Mesenchymal stem cell (in vitro differentiated cells and primary cell): ENCODE results near the gene VSTM1.
A peak's percentile ranks its signal among the peaks of the same experiment; 100 is the strongest.

Experiments
- DNase-seq: peaks from one replicate; pipeline ENCODE4 v3.0.0-alpha.2; 2013
- H2AFZ ChIP-seq: one replicate; pipeline ENCODE4 v1.6.1; 2013; ENCODE audit warnings: low read depth, mild to moderate bottlenecking, control low read depth, inconsistent platforms, low read length, moderate library complexity
- H2AK5ac ChIP-seq: 2 replicates; pipeline ENCODE4 v1.6.1; 2013; ENCODE audit warnings: low read length, moderate library complexity, mild to moderate bottlenecking, inconsistent platforms; ENCODE audit not compliant: severe bottlenecking
- H2BK120ac ChIP-seq: one replicate; pipeline ENCODE4 v1.6.1; 2013; ENCODE audit warnings: low read depth, mild to moderate bottlenecking, inconsistent platforms, low read length, moderate library complexity
- H2BK12ac ChIP-seq, 2 experiments: one replicate each; pipeline ENCODE4 v1.6.1; 2013; ENCODE audit warnings: inconsistent platforms in 2 of 2, low read length in 2 of 2, mild to moderate bottlenecking in 2 of 2, moderate library complexity in 2 of 2, control low read depth in 1 of 2
- H2BK15ac ChIP-seq: one replicate; pipeline ENCODE4 v1.6.1; 2013; ENCODE audit warnings: mild to moderate bottlenecking, low read depth, inconsistent platforms; ENCODE audit not compliant: poor library complexity, severe bottlenecking
- H2BK5ac ChIP-seq: 2 replicates; pipeline ENCODE4 v1.6.1; 2013; ENCODE audit warnings: low read depth, mild to moderate bottlenecking, low read length, control low read depth, inconsistent platforms; ENCODE audit not compliant: poor library complexity, severe bottlenecking
- H3K14ac ChIP-seq, 2 experiments: one replicate each; pipeline ENCODE4 v1.6.1; 2013; ENCODE audit warnings: inconsistent platforms in 2 of 2, low read length in 2 of 2, control low read depth in 1 of 2, mild to moderate bottlenecking in 1 of 2, moderate library complexity in 1 of 2
- H3K18ac ChIP-seq, 2 experiments: one replicate each; pipeline ENCODE4 v1.6.1; 2013; ENCODE audit warnings: inconsistent platforms in 2 of 2, low read length in 2 of 2, control low read depth in 1 of 2, low read depth in 1 of 2, mild to moderate bottlenecking in 1 of 2
- H3K23ac ChIP-seq, 2 experiments: one replicate each; pipeline ENCODE4 v1.6.1; 2013; ENCODE audit warnings: inconsistent platforms in 2 of 2, low read length in 2 of 2, mild to moderate bottlenecking in 2 of 2, moderate library complexity in 2 of 2, control low read depth in 1 of 2
- H3K27ac ChIP-seq: 2 replicates; pipeline ENCODE4 v1.5.1; 2013; ENCODE audit warnings: mild to moderate bottlenecking, moderate library complexity, low read length, control low read depth, inconsistent platforms; ENCODE audit not compliant: poor library complexity, severe bottlenecking
- H3K27me3 ChIP-seq, 2 experiments: 2 replicates each; pipeline versions ENCODE4 v1.6.1 to v1.7.0; 2013; ENCODE audit warnings: low read length in 2 of 2, mild to moderate bottlenecking in 2 of 2, moderate library complexity in 2 of 2, control low read depth in 1 of 2, inconsistent platforms in 1 of 2; ENCODE audit not compliant: control insufficient read depth in 1 of 2, insufficient read depth in 1 of 2
- H3K36me3 ChIP-seq, 2 experiments: 2 replicates each; pipeline versions ENCODE4 v1.6.1 to v1.7.0; 2013; ENCODE audit warnings: low read length in 2 of 2, control low read depth in 1 of 2, inconsistent platforms in 1 of 2, low read depth in 1 of 2, mild to moderate bottlenecking in 1 of 2; ENCODE audit not compliant: insufficient read depth in 2 of 2, control insufficient read depth in 1 of 2
- H3K4ac ChIP-seq, 2 experiments: one replicate each; pipeline ENCODE4 v1.6.1; 2013; ENCODE audit warnings: inconsistent platforms in 2 of 2, low read length in 2 of 2, mild to moderate bottlenecking in 2 of 2, moderate library complexity in 2 of 2, control low read depth in 1 of 2, low read depth in 1 of 2
- H3K4me1 ChIP-seq: 2 replicates; pipeline ENCODE4 v1.6.1; 2013; ENCODE audit warnings: low read depth, low read length, control low read depth; ENCODE audit not compliant: control insufficient read depth, insufficient read depth
- H3K4me2 ChIP-seq: 2 replicates; pipeline ENCODE4 v1.6.1; 2013; ENCODE audit warnings: low read length, mild to moderate bottlenecking, inconsistent platforms; ENCODE audit not compliant: poor library complexity, severe bottlenecking
- H3K4me3 ChIP-seq, 2 experiments: 2 replicates each; pipeline versions ENCODE4 v1.5.1 to v1.7.0; 2013; ENCODE audit warnings: low read length in 2 of 2, mild to moderate bottlenecking in 2 of 2, control low read depth in 1 of 2, low read depth in 1 of 2; ENCODE audit not compliant: insufficient read depth in 1 of 2
- H3K79me1 ChIP-seq: replicated peaks from 2 replicates; pipeline ENCODE4 v1.6.1; 2013; ENCODE audit warnings: mild to moderate bottlenecking, control low read depth, low read length, inconsistent platforms; ENCODE audit not compliant: poor library complexity, severe bottlenecking
- H3K9ac ChIP-seq: 2 replicates; pipeline ENCODE4 v1.7.0; 2013; ENCODE audit warnings: mild to moderate bottlenecking, low read length, moderate library complexity
- H3K9me3 ChIP-seq: 2 replicates; pipeline ENCODE4 v1.7.0; 2013; ENCODE audit warnings: mild to moderate bottlenecking, low read length; ENCODE audit not compliant: control insufficient read depth
- H4K8ac ChIP-seq: one replicate; pipeline ENCODE4 v1.6.1; 2013; ENCODE audit warnings: inconsistent platforms, mild to moderate bottlenecking, low read length, moderate library complexity
- H4K91ac ChIP-seq: one replicate; pipeline ENCODE4 v1.6.1; 2013; ENCODE audit warnings: mild to moderate bottlenecking, low read length, inconsistent platforms
- WGBS: methylation state at CpG from one replicate; pipeline ENCODE4 v1.1.7; 2013; ENCODE audit warnings: mixed read lengths; 5-methylcytosine and 5-hydroxymethylcytosine counted together

VSTM1 gene

DNA sequence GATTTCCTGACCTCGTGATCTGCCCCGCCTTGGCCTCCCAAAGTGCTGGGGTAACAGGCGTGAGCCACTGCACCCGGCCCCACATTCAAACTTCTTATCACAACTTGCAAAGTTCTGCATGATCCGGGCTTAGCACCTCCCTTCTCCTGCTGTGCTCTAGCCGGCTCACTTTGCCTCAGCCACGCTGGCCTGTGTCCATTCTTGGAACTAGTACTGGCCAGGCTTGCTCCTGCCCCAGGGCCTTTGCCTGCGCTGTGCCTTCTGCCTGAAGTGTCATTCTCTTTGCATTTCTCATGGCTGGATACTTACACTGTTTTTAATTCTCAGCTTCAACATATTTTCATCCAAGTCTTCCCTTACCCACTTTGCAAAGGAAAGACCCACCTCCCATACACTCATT is 42.3 kb downstream of the VSTM1 start:
- WGBS, result 82% methylated on average over 8 of the region's 8 CpGs
- no peak overlapping the region for H3K4me2 ChIP-seq
- H4K91ac ChIP-seq, result no peak overlapping the region
- H3K4ac ChIP-seq, result no peak overlapping the region
- no peak overlapping the region for H3K27ac ChIP-seq
- H3K9ac ChIP-seq, result no peak overlapping the region
- H3K4me1 ChIP-seq, result no peaks in the 10 kb centered on the region
- H2AK5ac ChIP-seq, result no peak overlapping the region
- no peak overlapping the region for H2BK5ac ChIP-seq
- no peak overlapping the region for H3K14ac ChIP-seq
- H3K4me3 ChIP-seq, result no peak overlapping the region
- no peak overlapping the region for H3K18ac ChIP-seq
- no peaks in the 10 kb centered on the region for H3K36me3 ChIP-seq
- no peak overlapping the region for H2AFZ ChIP-seq
- no peaks in the 10 kb centered on the region for H3K79me1 ChIP-seq
- no peak overlapping the region for H3K23ac ChIP-seq
- H2BK12ac ChIP-seq, result no peak overlapping the region
- no peak for DNase-seq
- no peak overlapping the region for H4K8ac ChIP-seq
- peaks cover 4% of the 10 kb centered on the region for H3K9me3 ChIP-seq
- H2BK15ac ChIP-seq, result no peak overlapping the region
- H3K27me3 ChIP-seq, result peaks cover 0 to 2% of the 10 kb centered on the region in 2 experiments
- H2BK120ac ChIP-seq, result no peak overlapping the region

DNA sequence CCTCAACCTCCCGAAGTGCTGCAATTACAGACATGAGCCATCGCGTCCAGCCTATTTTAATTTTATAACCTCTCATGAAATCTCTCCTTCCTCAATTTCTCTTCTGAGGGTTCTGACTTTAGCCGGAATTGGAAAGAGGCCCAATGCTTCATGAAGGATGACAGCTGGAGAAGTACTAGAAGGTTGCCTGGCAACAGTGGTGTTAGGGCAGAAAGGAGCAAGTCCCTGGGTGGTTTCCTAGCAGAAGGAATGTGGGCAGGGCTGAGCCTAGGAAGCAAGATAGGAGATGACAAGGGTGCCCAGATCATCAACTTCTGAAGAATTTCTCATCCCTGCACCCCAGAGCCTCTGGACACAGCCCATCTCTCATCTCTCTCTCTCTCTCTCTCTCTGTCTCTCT is 46.4 kb downstream of the VSTM1 start:
- no peaks in the 10 kb centered on the region for H3K79me1 ChIP-seq
- no peak overlapping the region for H2BK15ac ChIP-seq
- no peak overlapping the region for H2BK5ac ChIP-seq
- no peak overlapping the region for H3K27ac ChIP-seq
- no peak overlapping the region for H2BK12ac ChIP-seq
- no peak overlapping the region for H4K8ac ChIP-seq
- no peak overlapping the region for H3K18ac ChIP-seq
- no peak overlapping the region for H3K9ac ChIP-seq
- H4K91ac ChIP-seq, result no peak overlapping the region
- H3K4me2 ChIP-seq, result no peak overlapping the region
- H2AFZ ChIP-seq, result no peak overlapping the region
- no peaks in the 10 kb centered on the region for H3K4me1 ChIP-seq
- H3K36me3 ChIP-seq, result no peaks in the 10 kb centered on the region
- no peak overlapping the region for H3K14ac ChIP-seq
- peak; percentile 19 for DNase-seq
- WGBS, result 86% methylated on average over 4 of the region's 4 CpGs
- H3K4me3 ChIP-seq, result no peak overlapping the region
- no peak overlapping the region for H2BK120ac ChIP-seq
- peaks cover 4% of the 10 kb centered on the region for H3K9me3 ChIP-seq
- H2AK5ac ChIP-seq, result no peak overlapping the region
- H3K23ac ChIP-seq, result no peak overlapping the region
- peaks cover 0 to 13% of the 10 kb centered on the region in 2 experiments for H3K27me3 ChIP-seq
- H3K4ac ChIP-seq, result no peak overlapping the region

DNA sequence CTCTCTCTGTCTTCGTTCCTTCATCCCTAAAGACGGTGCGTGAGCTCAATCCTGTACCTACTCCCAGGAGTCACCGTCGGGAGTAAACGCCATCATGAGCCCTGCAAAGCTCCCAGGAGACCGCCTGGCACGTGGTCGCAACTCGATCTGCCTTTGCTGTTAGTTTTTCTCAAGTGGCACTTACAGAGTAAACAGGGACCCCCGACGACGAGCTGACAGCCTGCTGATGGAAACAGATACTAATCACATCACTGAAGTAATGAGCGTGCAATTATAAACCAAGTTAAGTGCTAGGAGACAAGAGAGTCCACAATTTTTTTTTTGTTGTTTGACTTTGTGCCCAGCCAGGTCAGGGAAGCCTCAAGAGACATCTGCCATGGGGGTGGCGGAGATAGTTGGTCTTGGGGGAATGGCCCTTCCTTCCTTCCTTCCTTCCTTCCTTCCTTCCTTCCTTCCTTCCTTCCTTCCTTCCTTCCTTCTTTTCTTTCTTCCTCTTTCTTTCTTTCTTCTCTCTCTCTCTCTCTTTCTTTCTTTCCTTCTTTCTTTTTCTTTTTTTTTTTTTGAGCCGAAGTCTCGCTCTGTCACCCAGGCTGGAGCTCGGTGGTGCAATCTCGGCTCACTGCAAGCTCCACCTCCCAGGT is 48.7 kb downstream of the VSTM1 start:
- Histone ChIP-seq H2BK15ac (no peak overlapping the region), H2AFZ (no peak overlapping the region), H3K27me3 (peaks cover 0 to 13% of the 10 kb centered on the region in 2 experiments), H3K4ac (no peak overlapping the region), H3K23ac (no peak overlapping the region), H3K79me1 (no peaks in the 10 kb centered on the region), H3K4me3 (no peak overlapping the region), H2AK5ac (no peak overlapping the region), H3K36me3 (no peaks in the 10 kb centered on the region), H2BK12ac (no peak overlapping the region), H3K9me3 (peaks cover 4% of the 10 kb centered on the region), H3K4me2 (no peak overlapping the region), H3K4me1 (no peaks in the 10 kb centered on the region), H3K14ac (no peak overlapping the region), H4K8ac (no peak overlapping the region), H3K27ac (no peak overlapping the region), H2BK5ac (no peak overlapping the region), H3K9ac (no peak overlapping the region), H3K18ac (no peak overlapping the region), H4K91ac (no peak overlapping the region), H2BK120ac (no peak overlapping the region)
- 61% methylated on average over 18 of the region's 19 CpGs for WGBS
- no peak for DNase-seq

DNA sequence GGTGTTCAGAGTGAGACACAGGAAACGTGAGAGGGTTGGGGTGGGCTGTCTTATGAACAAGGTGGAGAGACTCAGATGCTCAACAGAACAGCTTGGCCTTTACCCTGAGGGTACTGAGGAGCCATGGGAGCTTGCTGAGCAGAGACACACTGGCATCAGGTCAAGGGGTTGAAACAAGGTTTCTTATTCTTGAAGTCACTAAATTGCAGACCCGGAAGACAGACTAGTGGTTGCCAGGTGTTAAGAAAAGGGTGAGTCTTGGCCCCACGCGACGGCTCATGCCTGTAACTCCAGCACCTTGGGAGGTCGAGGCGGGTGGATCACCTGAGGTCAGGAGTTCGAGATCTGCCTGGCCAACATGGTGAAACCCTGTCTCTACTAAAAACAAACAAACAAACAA is 49.8 kb downstream of the VSTM1 start:
- no peak overlapping the region for H3K9ac ChIP-seq
- H3K36me3 ChIP-seq, result no peaks in the 10 kb centered on the region
- H3K79me1 ChIP-seq, result no peaks in the 10 kb centered on the region
- no peak overlapping the region for H2AFZ ChIP-seq
- no peak overlapping the region for H3K23ac ChIP-seq
- no peak overlapping the region for H2BK15ac ChIP-seq
- no peak for DNase-seq
- no peak overlapping the region for H4K8ac ChIP-seq
- H2AK5ac ChIP-seq, result no peak overlapping the region
- H2BK12ac ChIP-seq, result no peak overlapping the region
- H3K27me3 ChIP-seq, result peaks cover 0 to 13% of the 10 kb centered on the region in 2 experiments
- H3K4me3 ChIP-seq, result no peak overlapping the region
- no peak overlapping the region for H4K91ac ChIP-seq
- no peak overlapping the region for H2BK5ac ChIP-seq
- H3K14ac ChIP-seq, result no peak overlapping the region
- no peak overlapping the region for H3K18ac ChIP-seq
- no peak overlapping the region for H3K4me2 ChIP-seq
- no peak overlapping the region for H3K4ac ChIP-seq
- H2BK120ac ChIP-seq, result no peak overlapping the region
- H3K9me3 ChIP-seq, result peaks cover 4% of the 10 kb centered on the region
- no peaks in the 10 kb centered on the region for H3K4me1 ChIP-seq
- no peak overlapping the region for H3K27ac ChIP-seq
- 83% methylated on average over 8 of the region's 8 CpGs for WGBS
